Loucy (cell line): ENCODE data around the gene EPHA6.

Experiments used
- CTCF ChIP-seq: fragments of 200-600 bp; sonication (generic); conservative IDR thresholded peaks from 2 replicates; pipeline ENCODE4 v1.5.1; 2014; ENCODE audit warnings: mild to moderate bottlenecking, antibody characterized with exemption, low read length
- EZH2phosphoT487 ChIP-seq: fragments of 200-600 bp; IDR thresholded peaks from 2 replicates; pipeline ENCODE4 v1.6.1; 2018; ENCODE audit warnings: antibody characterized with exemption, mild to moderate bottlenecking, moderate library complexity, borderline replicate concordance

GRCh38 chr3:96844204-96844514 lies 29.8 kb downstream of the EPHA6 start:
- TF ChIP-seq CTCF (no peak), EZH2phosphoT487 (no peak)
